ENCODE measurements around the gene DAND5. TPM values are rescaled to one million over a fixed set of nuclear protein-coding genes. Genes with fewer than 3 reads are reported as not detected.

DAND5 gene
- total and polyA plus RNA-seq, 10 of the 15 experiments (the other 5 are each of a cell fraction or from before 2014, with no cell fraction given): 0.06 to 0.15 (median 0.12) TPM; not detected in 5

DNA sequence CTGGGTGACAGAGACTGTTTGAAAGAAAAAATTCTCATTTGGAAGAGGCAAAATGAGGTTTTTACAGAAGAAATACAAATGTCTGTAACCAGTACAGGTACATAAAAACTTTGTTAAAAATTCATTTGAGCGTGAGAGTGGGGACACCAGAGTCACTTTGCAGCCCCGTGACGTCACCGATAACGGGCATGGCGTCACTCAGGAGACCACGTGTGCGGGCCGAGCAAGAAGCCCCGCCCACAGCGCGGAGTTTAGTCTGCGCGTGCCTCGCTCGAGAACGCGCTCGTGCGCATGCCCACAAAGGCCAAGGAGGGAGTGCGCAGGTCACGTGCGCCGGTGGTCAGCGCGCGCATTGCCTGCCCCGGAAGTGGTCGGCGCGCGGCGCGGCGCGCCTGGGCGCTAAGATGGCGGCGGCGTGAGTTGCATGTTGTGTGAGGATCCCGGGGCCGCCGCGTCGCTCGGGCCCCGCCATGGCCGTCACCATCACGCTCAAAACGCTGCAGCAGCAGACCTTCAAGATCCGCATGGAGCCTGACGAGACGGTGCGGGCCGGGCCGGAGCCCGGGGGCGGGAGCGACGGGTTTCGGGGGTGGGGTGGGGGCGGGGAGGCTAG lies 23.8 kb upstream of the DAND5 start, which contains the start of gene RAD23A:
Gene RAD23A, plus strand, starts transcription at position 384 of the 613 bp plus-strand sequence. Its CDS starts 87 bp downstream, at position 471.
- BruUV-seq (replicated peaks): no TSS peak
- Histone ChIP-seq H3K36me3 (ENCODE audit: control insufficient read depth in 2 of 2, insufficient read depth in 2 of 2, low read length in 1 of 2) (peaks cover 33% of the 10 kb centered on the region in 2 experiments), H3K9ac (ENCODE audit: control insufficient read depth, insufficient read depth, low read length) (peak within 1 kb of the TSS; percentile 95), H3K9me3 (replicated peaks; ENCODE audit: control insufficient read depth, insufficient read depth, low read length) (no peaks in the 10 kb centered on the region), H3K4me1 (ENCODE audit: control insufficient read depth, insufficient read depth, low read length) (peaks cover 42% of the 10 kb centered on the region), H3K4me2 (ENCODE audit: control insufficient read depth, insufficient read depth) (peak within 1 kb of the TSS; percentile 93), H3K4me3 (peak within 1 kb of the TSS; percentile 82), H3K27ac (ENCODE audit: control insufficient read depth, insufficient read depth) (peak within 1 kb of the TSS; percentile 85), H3K79me2 (ENCODE audit: control insufficient read depth, insufficient read depth, low read length) (peaks cover 53% of the 10 kb centered on the region), H4K20me1 (ENCODE audit: control insufficient read depth, insufficient read depth) (no peaks in the 10 kb centered on the region), H2AFZ (ENCODE audit: control insufficient read depth, low read depth, low read length) (no peak within 1 kb of the TSS), H3K27me3 (replicated peaks in 1 of 2; ENCODE audit: control insufficient read depth in 2 of 2, insufficient read depth in 2 of 2, low read length in 1 of 2) (no peaks in the 10 kb centered on the region)
- in situ Hi-C loops (cut with MboI) (no loop called here), intact Hi-C loops (cut with micrococcal nuclease; ENCODE audit: unreplicated experiment) (no loop called here)
- FAIRE-seq: peak; percentile 96
- peak; percentile 94 for DNase-seq (ENCODE audit: low read depth, low spot score)
- ChIA-PET CTCF (interaction anchor here (1.3 kb wide), 1 partner anchor 19 kb away, joined by 11 read pairs; no protein-coding TSS in a partner anchor), POLR2A (interaction anchor here (1.0 to 2.0 kb wide), 3 partner anchors 9 to 10 kb away, joined by 3 to 7 read pairs (median 6); no protein-coding TSS in a partner anchor), RAD21 (ENCODE audit: unreplicated experiment) (no interaction called here), SMC1A (ENCODE audit: uncharacterized antibody, unreplicated experiment) (interaction anchor here (0.9 kb wide), 1 partner anchor 47 kb away, joined by 4 read pairs; no protein-coding TSS in a partner anchor)
- WGBS (ENCODE audit: insufficient coverage, insufficient replicate concordance, low lambda C conversion rate, missing lambda C conversion rate): under 1% methylated on average over 50 of the region's 62 CpGs
- peak; percentile 87 for ATAC-seq
- TF ChIP-seq SREBF2 (IDR thresholded peaks at IDR 0.05; ENCODE audit: low read length) (no peak), HDAC2 (IDR thresholded peaks at IDR 0.05) (no peak), BRCA1 (IDR thresholded peaks at IDR 0.05; ENCODE audit: low read depth, low read length) (peak; percentile 44; the same call in 1 of the 2 replicates), ZNF217 (IDR thresholded peaks at IDR 0.05) (no peak), PAX8 (IDR thresholded peaks at IDR 0.05) (no peak), ETV6 (conservative IDR thresholded peaks at IDR 0.05 in 1 of 2, IDR thresholded peaks at IDR 0.05 in 1 of 2; ENCODE audit: borderline replicate concordance in 1 of 2, low read depth in 1 of 2) (no peak), E2F8 (IDR thresholded peaks at IDR 0.05; ENCODE audit: low read depth, partially characterized antibody) (no peak), HDGF (IDR thresholded peaks at IDR 0.05) (0 out of 2 replicates have a peak, but pooled peaks have one; percentile 12), CREB1 (IDR thresholded peaks at IDR 0.05; ENCODE audit: low read depth) (peak; percentile 99), EED (IDR thresholded peaks at IDR 0.05; ENCODE audit: low read depth) (no peak; the same call in 1 of the 2 replicates), CBFB (IDR thresholded peaks at IDR 0.05; ENCODE audit: low read depth) (no peak; the same call in 1 of the 2 replicates), USF1 (IDR thresholded peaks at IDR 0.05; ENCODE audit: borderline replicate concordance, extremely low read length, insufficient read depth, low read depth, low read length) (peak; percentile 99), PKNOX1 (IDR thresholded peaks at IDR 0.05) (peak; percentile 88), SRF (IDR thresholded peaks at IDR 0.05; ENCODE audit: low read depth in 2 of 2, low read length in 2 of 2) (no peak), ATF7 (IDR thresholded peaks at IDR 0.05; ENCODE audit: low read depth) (peak; percentile 98), MXI1 (IDR thresholded peaks at IDR 0.05; ENCODE audit: low read depth, low read length) (peak; percentile 97), ZNF207 (IDR thresholded peaks at IDR 0.05; ENCODE audit: borderline replicate concordance) (no peak)
- TF ChIP-seq, protein P1, sequence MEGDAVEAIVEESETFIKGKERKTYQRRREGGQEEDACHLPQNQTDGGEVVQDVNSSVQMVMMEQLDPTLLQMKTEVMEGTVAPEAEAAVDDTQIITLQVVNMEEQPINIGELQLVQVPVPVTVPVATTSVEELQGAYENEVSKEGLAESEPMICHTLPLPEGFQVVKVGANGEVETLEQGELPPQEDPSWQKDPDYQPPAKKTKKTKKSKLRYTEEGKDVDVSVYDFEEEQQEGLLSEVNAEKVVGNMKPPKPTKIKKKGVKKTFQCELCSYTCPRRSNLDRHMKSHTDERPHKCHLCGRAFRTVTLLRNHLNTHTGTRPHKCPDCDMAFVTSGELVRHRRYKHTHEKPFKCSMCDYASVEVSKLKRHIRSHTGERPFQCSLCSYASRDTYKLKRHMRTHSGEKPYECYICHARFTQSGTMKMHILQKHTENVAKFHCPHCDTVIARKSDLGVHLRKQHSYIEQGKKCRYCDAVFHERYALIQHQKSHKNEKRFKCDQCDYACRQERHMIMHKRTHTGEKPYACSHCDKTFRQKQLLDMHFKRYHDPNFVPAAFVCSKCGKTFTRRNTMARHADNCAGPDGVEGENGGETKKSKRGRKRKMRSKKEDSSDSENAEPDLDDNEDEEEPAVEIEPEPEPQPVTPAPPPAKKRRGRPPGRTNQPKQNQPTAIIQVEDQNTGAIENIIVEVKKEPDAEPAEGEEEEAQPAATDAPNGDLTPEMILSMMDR (IDR thresholded peaks at IDR 0.05 in 2 of 3, conservative IDR thresholded peaks at IDR 0.05 in 1 of 3; ENCODE audit: control insufficient read depth in 2 of 3, extremely low read depth in 1 of 3, insufficient read depth in 1 of 3, low read depth in 3 of 3, low read length in 3 of 3): no peak

Measured in GM12878 (cell line).